H9 (cell line): ENCODE data around the gene C17orf50. TPM values are rescaled to one million over a fixed set of nuclear protein-coding genes. Genes with fewer than 3 reads are reported as not detected.

Experiments used
- DNase-seq: peaks from one replicate; pipeline ENCODE4 v3.0.0-alpha.2; 2017
- H2AFZ ChIP-seq: one replicate; pipeline ENCODE4 v1.6.1; 2013; ENCODE audit warnings: mild to moderate bottlenecking, low read length, control low read depth, moderate library complexity
- H2AK5ac ChIP-seq: 2 replicates; pipeline ENCODE4 v1.6.1; 2013; ENCODE audit warnings: low read length, control low read depth, mixed read lengths; ENCODE audit not compliant: insufficient read length
- H2BK120ac ChIP-seq: one replicate; pipeline ENCODE4 v1.6.1; 2013; ENCODE audit warnings: low read depth, mild to moderate bottlenecking, low read length, control low read depth, inconsistent platforms; ENCODE audit not compliant: poor library complexity, severe bottlenecking
- H2BK12ac ChIP-seq: 2 replicates; pipeline ENCODE4 v1.6.1; 2013; ENCODE audit warnings: low read length, control low read depth, mixed read lengths, low read depth; ENCODE audit not compliant: insufficient read length
- H2BK15ac ChIP-seq: 2 replicates; pipeline ENCODE4 v1.6.1; 2013; ENCODE audit warnings: low read depth, low read length, control low read depth
- H2BK20ac ChIP-seq: one replicate; pipeline ENCODE4 v1.6.1; 2013; ENCODE audit warnings: low read depth, mild to moderate bottlenecking, low read length, control low read depth, inconsistent platforms; ENCODE audit not compliant: poor library complexity, severe bottlenecking
- H2BK5ac ChIP-seq: 2 replicates; pipeline ENCODE4 v1.6.1; 2013; ENCODE audit warnings: low read length, control low read depth, mixed read lengths; ENCODE audit not compliant: insufficient read length
- H3K14ac ChIP-seq: 2 replicates; pipeline ENCODE4 v1.6.1; 2013; ENCODE audit warnings: low read length, control low read depth; ENCODE audit not compliant: insufficient read depth
- H3K18ac ChIP-seq: 2 replicates; pipeline ENCODE4 v1.6.1; 2013; ENCODE audit warnings: low read depth, mild to moderate bottlenecking, mixed read lengths, low read length, control low read depth; ENCODE audit not compliant: insufficient read length
- H3K23ac ChIP-seq: 2 replicates; pipeline ENCODE4 v1.6.1; 2013; ENCODE audit warnings: low read length, control low read depth, mixed read lengths, low read depth; ENCODE audit not compliant: insufficient read length
- H3K23me2 ChIP-seq: 2 replicates; pipeline ENCODE4 v1.6.1; 2013; ENCODE audit warnings: low read depth, mild to moderate bottlenecking, mixed read lengths, low read length, control low read depth; ENCODE audit not compliant: insufficient read length, poor library complexity, severe bottlenecking
- H3K27ac ChIP-seq: 2 replicates; pipeline ENCODE4 v1.5.1; 2013; ENCODE audit warnings: low read length, control low read depth, mixed read lengths, low read depth; ENCODE audit not compliant: insufficient read length
- H3K27me3 ChIP-seq: 2 replicates; pipeline ENCODE4 v1.6.1; 2013; ENCODE audit warnings: low read length, control low read depth, inconsistent platforms; ENCODE audit not compliant: insufficient read depth
- H3K4ac ChIP-seq: 2 replicates; pipeline ENCODE4 v1.6.1; 2013; ENCODE audit warnings: low read depth, mild to moderate bottlenecking, control low read depth, inconsistent platforms, low read length, moderate library complexity
- H3K4me1 ChIP-seq: 2 replicates; pipeline ENCODE4 v1.6.1; 2013; ENCODE audit warnings: low read length, control low read depth, inconsistent platforms; ENCODE audit not compliant: insufficient read depth
- H3K4me2 ChIP-seq: 2 replicates; pipeline ENCODE4 v1.6.1; 2013; ENCODE audit warnings: low read length, control low read depth, mixed read lengths; ENCODE audit not compliant: insufficient read length, insufficient read depth
- H3K56ac ChIP-seq: 2 replicates; pipeline ENCODE4 v1.6.1; 2013; ENCODE audit warnings: low read depth, mild to moderate bottlenecking, mixed read lengths, low read length, control low read depth; ENCODE audit not compliant: insufficient read length
- H3K79me1 ChIP-seq: 2 replicates; pipeline ENCODE4 v1.6.1; 2013; ENCODE audit warnings: low read depth, mild to moderate bottlenecking, moderate library complexity, low read length, control low read depth, inconsistent platforms; ENCODE audit not compliant: insufficient read depth, poor library complexity, severe bottlenecking
- H3K79me2 ChIP-seq: 2 replicates; pipeline ENCODE4 v1.6.1; 2013; ENCODE audit warnings: low read length, control low read depth, inconsistent platforms; ENCODE audit not compliant: insufficient read depth
- H3K9ac ChIP-seq: 2 replicates; pipeline ENCODE4 v1.6.1; 2013; ENCODE audit warnings: low read length, control low read depth, mixed read lengths; ENCODE audit not compliant: insufficient read length; ENCODE audit errors: extremely low read depth
- H3K9me3 ChIP-seq: one replicate; pipeline ENCODE4 v1.6.1; 2013; ENCODE audit warnings: low read depth, low read length, inconsistent platforms; ENCODE audit not compliant: control insufficient read depth
- H3T11ph ChIP-seq: one replicate; pipeline ENCODE4 v1.6.1; 2013; ENCODE audit warnings: mild to moderate bottlenecking, low read length, control low read depth, inconsistent platforms
- H4K20me1 ChIP-seq: one replicate; pipeline ENCODE4 v1.6.1; 2013; ENCODE audit not compliant: control insufficient read depth, insufficient read length, insufficient read depth
- H4K5ac ChIP-seq: 2 replicates; pipeline ENCODE4 v1.6.1; 2013; ENCODE audit warnings: low read depth, mild to moderate bottlenecking, mixed read lengths, low read length, control low read depth; ENCODE audit not compliant: insufficient read length
- H4K8ac ChIP-seq: replicated peaks from 2 replicates; pipeline ENCODE4 v1.6.1; 2013; ENCODE audit warnings: low read length, control low read depth, mixed read lengths, low read depth; ENCODE audit not compliant: insufficient read length
- H4K91ac ChIP-seq: 2 replicates; pipeline ENCODE4 v1.6.1; 2013; ENCODE audit warnings: low read depth, mild to moderate bottlenecking, moderate library complexity, mixed read lengths, low read length, control low read depth; ENCODE audit not compliant: insufficient read length
- H3K27ac Mint-ChIP-seq, 3 experiments: 2 replicates in 2 of 3; 3 replicates in 1 of 3; pipeline ENCODE4 v1.8.0; 2020 to 2021; ENCODE audit warnings: mixed read lengths in 3 of 3, mild to moderate bottlenecking in 1 of 3, moderate library complexity in 1 of 3
- H3K27me3 Mint-ChIP-seq: 2 replicates; pipeline ENCODE4 v1.8.0; 2021; ENCODE audit warnings: low read depth, mild to moderate bottlenecking, moderate library complexity, mixed read lengths
- H3K36me3 Mint-ChIP-seq, 3 experiments: 2 replicates in 2 of 3; 3 replicates in 1 of 3; pipeline ENCODE4 v1.8.0; 2020 to 2021; ENCODE audit warnings: low read depth in 3 of 3, mixed read lengths in 3 of 3; ENCODE audit not compliant: insufficient read depth in 1 of 3
- H3K4me1 Mint-ChIP-seq, 2 experiments: 2 replicates each; pipeline ENCODE4 v1.8.0; 2020; ENCODE audit warnings: mixed read lengths in 2 of 2
- H3K4me3 Mint-ChIP-seq, 2 experiments: 2 replicates in 1 of 2; 3 replicates in 1 of 2; pipeline ENCODE4 v1.8.0; 2020 to 2021; ENCODE audit warnings: mild to moderate bottlenecking in 2 of 2, mixed read lengths in 2 of 2, moderate library complexity in 1 of 2
- H3K9me3 Mint-ChIP-seq, 2 experiments: 2 replicates in 1 of 2; 3 replicates in 1 of 2; pipeline ENCODE4 v1.8.0; 2020; ENCODE audit warnings: mild to moderate bottlenecking in 2 of 2, mixed read lengths in 2 of 2, moderate library complexity in 1 of 2
- CTCF ChIP-seq: fragments of 200-600 bp; sonication (generic); conservative IDR thresholded peaks from 3 replicates; pipeline ENCODE4 v1.8.0; 2021; ENCODE audit warnings: antibody characterized with exemption, mild to moderate bottlenecking
- WGBS: extraction: QIAGEN DNeasy Blood & Tissue Kit; methylation state at CpG from one replicate; pipeline ENCODE4 v1.1.7; 2013; ENCODE audit warnings: missing lambda C conversion rate, low lambda C conversion rate, mixed read lengths; ENCODE audit not compliant: insufficient read length; ENCODE audit errors: extremely low coverage; 5-methylcytosine and 5-hydroxymethylcytosine counted together
- total RNA-seq: library from RNA; stranded (reverse); gene quantifications from 2 replicates; pipeline ENCODE4 v1.2.1, GENCODE V29; 2021

Gene C17orf50
- total RNA-seq, 1 experiment from 2014 or later: not detected

DNA sequence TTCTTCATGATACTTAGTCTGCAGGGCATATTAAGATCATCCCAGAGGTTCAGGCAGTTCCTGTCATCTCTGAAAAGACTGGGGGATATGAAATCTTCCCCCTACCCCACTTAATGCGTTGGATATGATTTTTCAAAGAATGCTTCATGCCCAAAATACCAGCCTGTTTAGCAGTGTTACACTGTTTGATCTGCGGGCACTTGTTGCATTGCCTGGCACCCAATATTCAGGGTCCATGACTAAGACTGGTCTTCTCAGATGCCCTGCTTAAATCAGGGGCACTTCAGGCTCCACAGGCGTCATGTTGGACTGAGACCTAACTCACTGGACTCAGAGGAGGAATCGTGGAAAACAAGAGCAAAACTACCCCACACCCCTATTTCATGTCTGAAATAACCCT is 35.6 kb upstream of the C17orf50 start:
- Histone ChIP-seq H3K4me1 (0 out of 2 replicates have a peak, but pooled peaks cover 3% of the 10 kb centered on the region), H3K79me1 (no peaks in the 10 kb centered on the region), H3K18ac (no peak overlapping the region), H3K9ac (no peak overlapping the region), H4K91ac (no peak overlapping the region), H2BK20ac (no peak overlapping the region), H2BK5ac (no peak overlapping the region), H4K20me1 (no peaks in the 10 kb centered on the region), H2BK120ac (no peak overlapping the region), H3K27ac (no peak overlapping the region), H3K23me2 (no peaks in the 10 kb centered on the region), H3K14ac (no peak overlapping the region), H2BK12ac (no peak overlapping the region), H3K23ac (no peak overlapping the region), H4K5ac (no peak overlapping the region), H3K4me2 (no peak overlapping the region), H3K9me3 (no peaks in the 10 kb centered on the region), H2AK5ac (no peak overlapping the region), H2AFZ (no peak overlapping the region), H3K56ac (no peak overlapping the region), H3K27me3 (no peaks in the 10 kb centered on the region), H3K4ac (no peak overlapping the region), H3K79me2 (no peaks in the 10 kb centered on the region), H2BK15ac (no peak overlapping the region), H4K8ac (no peak overlapping the region), H3T11ph (no peak overlapping the region)
- H3K27me3 Mint-ChIP-seq: peaks cover 4% of the 10 kb centered on the region
- WGBS: no CpG with 5 or more reads among the region's 4 CpGs
- no peak for DNase-seq
- no peaks in the 10 kb centered on the region for H3K9me3 Mint-ChIP-seq
- H3K4me1 Mint-ChIP-seq: peaks cover 22 to 32% of the 10 kb centered on the region in 2 experiments
- H3K4me3 Mint-ChIP-seq: no peak overlapping the region
- TF ChIP-seq CTCF: no peak
- no peak overlapping the region for H3K27ac Mint-ChIP-seq
- H3K36me3 Mint-ChIP-seq: peaks cover 7 to 32% (median 30%) of the 10 kb centered on the region in 3 experiments; a peak in 6 of 7 replicates
